ENCODE results near the gene KCNN2.

The KCNN2 gene

DNA sequence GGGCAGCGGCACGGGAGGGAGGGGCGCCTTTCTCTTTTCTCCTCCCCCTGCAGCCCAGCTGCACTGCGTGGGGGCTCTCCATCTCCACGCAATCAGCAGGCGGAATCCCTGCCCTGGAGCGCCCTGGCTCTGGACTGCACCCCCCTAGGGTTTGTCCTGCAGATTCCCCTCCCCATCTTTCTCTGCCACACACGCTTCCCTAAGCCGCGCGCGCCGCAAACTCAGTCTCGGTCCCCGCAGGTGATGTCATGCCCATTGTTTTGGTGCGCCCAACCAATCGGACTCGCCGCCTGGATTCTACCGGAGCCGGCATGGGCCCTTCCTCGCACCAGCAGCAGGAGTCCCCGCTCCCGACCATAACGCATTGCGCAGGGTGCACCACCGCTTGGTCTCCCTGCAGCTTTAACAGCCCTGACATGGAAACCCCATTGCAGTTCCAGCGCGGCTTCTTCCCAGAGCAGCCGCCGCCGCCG, at the start of gene KCNN2:
Gene KCNN2, plus strand, starts transcription at position 347 of the 473 bp plus-strand sequence. Its CDS starts 70 bp downstream, at position 417.
- DNase-seq (ENCODE audit: low spot score), result no peak

GRCh38 chr5:114312658-114313057, 49.2 kb upstream of the KCNN2 start:
- no peak for DNase-seq (ENCODE audit: low spot score)

DNA sequence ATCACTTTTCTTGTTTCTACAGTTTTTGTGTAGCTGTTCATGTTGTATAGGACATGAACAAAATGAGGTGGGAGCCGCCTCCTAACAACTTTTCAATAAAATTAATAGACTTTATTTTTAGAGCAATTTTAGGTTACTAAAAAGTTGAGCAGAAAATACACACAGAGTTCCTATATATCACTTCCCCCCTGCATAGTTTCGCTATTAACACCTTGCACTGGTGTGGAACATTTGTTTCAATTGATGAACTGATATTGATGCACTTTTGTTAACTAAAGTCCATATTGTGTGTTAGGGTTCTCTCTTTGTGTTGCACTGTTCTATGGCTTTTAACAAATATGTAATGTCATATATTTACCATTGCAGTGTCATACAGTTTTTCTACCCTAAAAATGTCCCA, 47.8 kb upstream of the KCNN2 start:
- no peak for DNase-seq (ENCODE audit: low spot score)

DNA sequence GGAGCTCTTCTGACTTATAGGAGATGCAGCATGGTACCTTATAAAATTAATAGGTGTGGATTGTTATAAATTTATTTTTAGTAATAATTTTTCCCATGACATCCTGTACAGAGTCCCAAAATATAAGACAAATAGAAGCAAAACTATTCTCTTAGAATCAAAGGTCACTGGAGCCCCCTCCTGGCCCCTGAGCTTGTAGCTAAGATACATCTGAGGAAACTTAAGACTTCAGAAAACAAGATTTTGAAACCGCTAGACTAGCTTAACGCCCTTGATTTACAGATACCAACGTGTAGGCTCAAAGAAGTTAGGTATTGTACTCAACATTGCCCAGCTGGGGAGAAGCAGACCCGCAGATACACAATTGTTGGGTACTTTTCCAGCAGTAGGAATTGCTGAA, 45.7 kb upstream of the KCNN2 start:
- DNase-seq (ENCODE audit: low spot score), result no peak

DNA sequence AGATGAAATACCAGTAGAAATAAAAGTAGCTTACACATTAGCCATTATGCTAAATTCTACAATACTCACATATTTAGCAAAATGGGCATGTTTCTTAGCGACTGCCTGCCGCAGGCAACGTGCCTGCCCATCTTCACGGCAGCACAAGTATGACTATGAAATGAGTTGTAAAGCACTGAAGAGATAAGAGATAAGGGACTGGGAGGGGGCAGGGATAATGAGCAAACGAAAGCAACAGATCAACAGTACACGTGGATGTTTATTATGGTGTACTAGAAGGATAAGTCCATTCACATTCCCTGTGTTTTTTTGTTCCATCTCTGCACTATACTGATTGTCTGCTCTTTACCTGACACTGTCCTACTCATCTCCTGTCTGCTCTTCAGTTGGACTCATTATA, 44.1 kb upstream of the KCNN2 start:
- DNase-seq (ENCODE audit: low spot score), result no peak

DNA sequence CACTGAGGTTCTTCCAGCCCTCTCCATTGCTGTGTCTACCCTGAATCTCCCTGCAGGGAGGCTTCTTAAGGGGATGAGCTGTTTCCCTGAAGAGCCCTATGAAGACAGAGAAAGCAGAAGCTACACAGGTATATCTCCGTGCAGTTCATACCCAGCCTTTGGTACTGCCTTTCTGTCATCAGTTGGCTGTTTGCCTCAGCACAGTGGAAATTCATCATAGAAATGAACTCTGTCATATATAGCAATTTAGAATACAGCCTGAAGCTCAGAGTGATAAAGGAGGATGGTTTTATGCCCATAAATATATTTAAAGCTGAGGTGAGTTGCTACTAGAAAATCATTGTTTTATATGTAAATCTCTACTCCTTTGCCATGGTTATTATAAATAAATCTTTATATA, 42.6 kb upstream of the KCNN2 start:
- no peak for DNase-seq (ENCODE audit: low spot score)

- no peak for DNase-seq (ENCODE audit: low spot score)
These were observed 42.0 kb upstream of the KCNN2 start for GRCh38 chr5:114319821-114320220.

DNA sequence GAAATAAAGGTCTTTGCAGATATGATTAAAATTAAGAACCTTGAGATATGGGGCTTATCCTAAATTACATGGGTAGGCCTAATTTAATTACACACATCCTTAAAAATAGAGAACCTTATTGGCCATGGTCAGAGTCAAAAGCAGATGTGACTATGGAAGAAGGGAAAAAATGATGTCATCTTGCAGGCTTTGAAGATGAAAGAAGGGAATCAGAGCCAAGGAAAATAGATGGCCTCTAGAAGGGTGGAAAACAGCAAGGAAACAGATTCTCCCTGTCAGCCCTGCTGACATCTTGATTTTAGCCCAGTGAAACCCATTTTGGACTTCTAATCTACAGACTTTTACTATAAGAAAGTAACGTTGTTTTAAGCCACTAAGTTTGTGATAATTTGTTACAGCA, 37.6 kb upstream of the KCNN2 start:
- DNase-seq (ENCODE audit: low spot score), result no peak

DNA sequence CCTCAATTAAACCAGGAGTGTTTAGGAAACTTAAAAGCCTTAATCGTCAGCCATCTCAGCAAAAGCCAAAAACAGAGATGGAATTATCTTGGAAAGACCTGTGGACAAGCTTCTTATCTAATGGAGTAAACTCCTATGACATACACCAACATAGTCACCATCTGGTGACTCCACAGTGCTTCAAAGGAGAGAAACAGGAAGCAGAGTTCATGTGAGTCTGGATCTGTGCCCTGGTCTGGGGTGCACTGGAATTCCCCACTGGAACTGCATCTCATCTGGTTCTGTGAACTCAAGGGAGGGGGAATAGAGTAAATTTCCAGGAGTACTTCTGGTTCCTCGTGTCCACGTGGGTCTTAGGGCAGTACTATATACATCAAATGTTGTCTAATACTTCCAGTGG, 36.3 kb upstream of the KCNN2 start:
- no peak for DNase-seq (ENCODE audit: low spot score)

GRCh38 chr5:114327474-114327873, 34.4 kb upstream of the KCNN2 start:
- no peak for DNase-seq (ENCODE audit: low spot score)

DNA sequence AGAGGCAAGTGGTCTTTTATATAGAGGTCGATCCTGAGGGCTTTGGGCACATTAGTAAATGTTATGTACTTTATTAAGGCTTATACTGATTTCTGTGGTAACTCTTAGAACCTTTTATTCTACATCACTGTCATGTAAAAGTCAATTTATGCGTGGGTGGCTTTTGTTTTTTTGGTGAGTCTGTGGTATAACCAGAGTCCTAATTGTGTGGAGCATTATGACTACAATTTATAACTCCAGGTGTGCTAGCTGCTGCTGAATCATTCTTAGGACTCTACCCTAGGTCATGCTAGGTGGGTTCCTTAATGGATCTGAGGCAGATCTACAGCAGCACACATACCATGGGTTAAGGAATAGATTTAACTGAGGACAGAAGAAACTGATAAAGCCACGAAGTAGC, 33.9 kb upstream of the KCNN2 start:
- DNase-seq (ENCODE audit: low spot score), result no peak

- DNase-seq (ENCODE audit: low spot score), result no peak
These were observed 30.8 kb upstream of the KCNN2 start for GRCh38 chr5:114330916-114331531.

DNA sequence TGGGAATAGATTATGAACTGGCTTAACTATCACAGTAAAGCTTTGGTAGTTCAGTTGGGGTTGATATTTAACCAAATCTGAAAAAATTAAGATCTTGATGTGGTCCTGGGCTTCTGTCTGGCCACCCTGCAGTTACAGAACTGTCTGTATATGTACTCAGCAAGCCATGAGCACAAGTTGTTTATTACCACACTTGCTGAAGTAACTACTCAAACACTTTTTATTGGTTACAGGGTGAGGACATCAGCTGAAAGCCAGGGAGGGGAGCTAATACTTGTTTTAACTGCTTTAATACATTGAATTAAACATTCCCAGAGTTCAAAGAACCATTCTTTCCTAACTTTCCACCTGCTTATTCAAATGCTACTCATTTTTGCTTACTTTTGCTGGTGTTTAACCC, 29.4 kb upstream of the KCNN2 start:
- no peak for DNase-seq (ENCODE audit: low spot score)

GRCh38 chr5:114332925-114333324, 28.9 kb upstream of the KCNN2 start:
- DNase-seq (ENCODE audit: low spot score), result no peak

DNA sequence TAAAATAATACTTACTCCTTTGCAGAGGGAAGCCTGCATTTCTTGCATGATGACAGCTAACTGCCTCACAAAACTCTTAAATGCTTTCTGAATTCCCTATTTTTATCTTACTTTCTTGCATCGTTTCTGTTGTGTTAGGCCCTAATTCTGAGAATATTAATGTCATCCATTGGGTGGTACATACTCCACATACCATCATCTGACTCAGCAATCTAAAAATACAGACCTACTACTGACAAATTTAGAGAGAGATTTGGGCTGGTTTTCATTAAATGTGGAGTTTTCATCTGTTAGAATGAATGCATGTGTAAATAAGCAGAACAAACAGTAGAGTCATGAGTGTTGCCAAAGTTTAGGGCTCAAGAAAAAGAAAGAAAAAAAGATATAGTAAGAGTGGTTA, 26.5 kb upstream of the KCNN2 start:
- DNase-seq (ENCODE audit: low spot score), result no peak

DNA sequence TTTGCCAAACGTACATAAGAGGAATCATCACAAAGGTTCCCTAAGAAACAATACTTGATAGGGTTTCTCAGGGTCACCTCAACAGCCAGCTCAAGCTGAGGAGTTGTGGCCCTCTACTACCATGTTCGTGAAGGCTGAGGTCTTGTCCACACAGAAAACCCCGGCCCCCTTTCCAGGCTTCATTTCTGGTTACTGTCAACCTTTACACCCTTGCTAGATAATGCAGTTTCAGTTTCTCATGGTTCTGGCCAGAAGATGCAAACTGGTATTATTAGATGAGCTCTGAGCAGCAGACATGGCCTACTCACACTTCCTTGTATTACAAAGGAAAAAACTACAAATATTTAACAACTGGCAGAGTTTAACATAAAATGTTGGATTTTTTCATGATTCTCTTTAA, 22.8 kb upstream of the KCNN2 start:
- DNase-seq (ENCODE audit: low spot score), result no peak

DNA sequence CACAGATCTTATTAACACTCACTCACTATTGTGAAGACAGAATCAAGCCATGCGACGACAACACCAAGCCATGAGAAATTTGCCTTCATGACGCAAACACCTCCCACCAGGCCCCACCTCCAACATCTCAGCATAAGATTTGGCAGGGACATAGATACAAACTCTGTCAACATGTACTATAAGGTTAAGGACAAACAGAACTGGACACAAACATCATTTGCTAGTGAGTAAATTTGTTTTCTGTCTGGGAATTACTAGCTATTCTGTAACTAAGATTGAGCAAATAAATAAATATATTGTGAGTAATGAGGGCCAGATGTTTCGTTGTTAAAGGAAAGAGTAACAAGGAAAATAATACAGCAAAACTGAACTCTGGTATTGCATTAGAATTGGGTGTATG, 15.7 kb upstream of the KCNN2 start:
- DNase-seq (ENCODE audit: low spot score), result no peak

GRCh38 chr5:114355086-114355830, 6.6 kb upstream of the KCNN2 start:
- no peak for DNase-seq (ENCODE audit: low spot score)

DNA sequence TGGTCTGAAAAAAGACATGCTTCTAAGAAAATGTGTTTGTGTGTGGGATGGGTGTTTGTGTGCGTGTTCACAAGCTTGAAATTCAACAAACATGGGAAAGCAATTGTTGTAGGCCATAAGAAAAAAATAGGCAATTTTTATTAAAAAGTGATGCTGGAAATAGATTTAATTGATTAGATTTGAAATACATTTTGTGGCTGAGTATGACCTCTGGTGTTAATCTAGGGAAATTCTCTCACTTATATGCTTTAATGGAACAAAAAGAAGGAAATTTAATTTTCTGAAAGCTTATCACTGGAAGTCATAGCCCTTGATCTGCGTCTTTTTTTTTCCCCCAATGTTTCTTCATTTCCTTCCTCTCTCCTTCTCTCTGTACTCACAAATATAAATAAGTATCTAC, 3.5 kb upstream of the KCNN2 start:
- DNase-seq (ENCODE audit: low spot score), result no peak

GRCh38 chr5:114360357-114360756, 1.5 kb upstream of the KCNN2 start:
- no peak for DNase-seq (ENCODE audit: low spot score)

GRCh38 chr5:114360816-114361723, 800 bp upstream of the KCNN2 start:
- no peak for DNase-seq (ENCODE audit: low spot score)

DNA sequence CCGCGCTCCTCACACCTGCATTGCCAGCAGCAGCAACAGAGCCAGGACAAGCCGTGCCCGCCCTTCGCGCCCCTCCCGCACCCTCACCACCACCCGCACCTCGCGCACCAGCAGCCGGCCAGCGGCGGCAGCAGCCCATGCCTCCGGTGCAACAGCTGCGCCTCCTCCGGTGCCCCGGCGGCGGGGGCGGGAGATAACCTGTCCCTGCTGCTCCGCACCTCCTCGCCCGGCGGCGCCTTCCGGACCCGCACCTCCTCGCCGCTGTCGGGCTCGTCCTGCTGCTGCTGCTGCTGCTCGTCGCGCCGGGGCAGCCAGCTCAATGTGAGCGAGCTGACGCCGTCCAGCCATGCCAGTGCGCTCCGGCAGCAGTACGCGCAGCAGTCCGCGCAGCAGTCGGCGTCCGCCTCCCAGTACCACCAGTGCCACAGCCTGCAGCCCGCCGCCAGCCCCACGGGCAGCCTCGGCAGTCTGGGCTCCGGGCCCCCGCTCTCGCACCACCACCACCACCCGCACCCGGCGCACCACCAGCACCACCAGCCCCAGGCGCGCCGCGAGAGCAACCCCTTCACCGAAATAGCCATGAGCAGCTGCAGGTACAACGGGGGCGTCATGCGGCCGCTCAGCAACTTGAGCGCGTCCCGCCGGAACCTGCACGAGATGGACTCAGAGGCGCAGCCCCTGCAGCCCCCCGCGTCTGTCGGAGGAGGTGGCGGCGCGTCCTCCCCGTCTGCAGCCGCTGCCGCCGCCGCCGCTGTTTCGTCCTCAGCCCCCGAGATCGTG, 517 bp downstream of the KCNN2 start:
- DNase-seq (ENCODE audit: low spot score), result no peak
